ENCODE measurements around the gene DBET. TPM values are rescaled to one million over a fixed set of nuclear protein-coding genes. Genes with fewer than 3 reads are reported as not detected.

DBET gene
- total and polyA plus RNA-seq, 2 experiments from 2014 or later = not detected

Small RNAs within 50 kb of the gene (small RNA-seq; reads per million reads assigned to genes)
- gene RNA5SP174 (ENCODE audit: low read depth, low replicate concordance) = not detected
- gene RNA5SP175 (ENCODE audit: low read depth, low replicate concordance) = 0.25 reads per million

Other genes with a start within 250 kb of the DBET start
- 28.6 and 29.7 TPM in 2 replicates for gene FRG1, start 123.6 kb upstream of the DBET start, total RNA-seq (2014; rRNA removed; shearing (Covaris generic))
- gene FRG1, start 123.6 kb upstream of the DBET start, polyA plus RNA-seq (2016; fragmentation: Nextera tagmentation; extraction: Ambion mirVana) = 35.9 and 43.6 TPM in 2 replicates
- gene FRG2, start 37.2 kb upstream of the DBET start, total RNA-seq (2014; rRNA removed; shearing (Covaris generic)) = not detected in 2 replicates
- 0.14 TPM in 1 of 2 replicates, not detected in the other for gene FRG2, start 37.2 kb upstream of the DBET start, polyA plus RNA-seq (2016; fragmentation: Nextera tagmentation; extraction: Ambion mirVana)
- not detected in 2 replicates for gene DUX4, start 109.3 kb downstream of the DBET start, total RNA-seq (2014; rRNA removed; shearing (Covaris generic))
- gene DUX4, start 109.3 kb downstream of the DBET start, polyA plus RNA-seq (2016; fragmentation: Nextera tagmentation; extraction: Ambion mirVana) = not detected in 2 replicates